Sigmoid colon (tissue), 4 donors: ENCODE data around the gene NDE1.

ENCODE experiments used
- CTCF ChIP-seq, 4 experiments: fragments of 450-650 bp in 3 of 4; fragments of 200-600 bp in 1 of 4; IDR thresholded peaks; one replicate each; pipeline ENCODE4 v1.5.1; 2016 to 2019; ENCODE audit warnings: antibody characterized with exemption in 4 of 4, mild to moderate bottlenecking in 3 of 4, moderate library complexity in 2 of 4
- EP300 ChIP-seq, 4 donors: sonication (generic); formaldehyde crosslinking; IDR thresholded peaks; one replicate each; pipeline ENCODE4 v1.6.1; 2017; ENCODE audit warnings: antibody characterized with exemption in 4 of 4
- POLR2A ChIP-seq, 2 donors: fragments of 450-650 bp; IDR thresholded peaks; one replicate each; pipeline ENCODE4 v1.6.1; 2016; ENCODE audit warnings: antibody characterized with exemption in 2 of 2, mild to moderate bottlenecking in 2 of 2, moderate library complexity in 2 of 2
- POLR2AphosphoS5 ChIP-seq, 4 donors: sonication (generic); formaldehyde crosslinking; IDR thresholded peaks; one replicate each; pipeline ENCODE4 v1.6.1; 2017; ENCODE audit warnings: antibody characterized with exemption in 4 of 4

GRCh38 chr16:15760129-15760528 is 110.1 kb downstream of the NDE1 start:
- no peak for TF ChIP-seq CTCF (IDR thresholded peaks at IDR 0.05)
- TF ChIP-seq POLR2A (IDR thresholded peaks at IDR 0.05): no peak
- TF ChIP-seq EP300 (IDR thresholded peaks at IDR 0.05): no peak
- peak in 3 of 4 donors; percentile 10 to 42 (median 42) for TF ChIP-seq POLR2AphosphoS5 (IDR thresholded peaks at IDR 0.05)
